CD4-positive, CD25-positive, alpha-beta regulatory T cell (primary cell): ENCODE results near the gene DLL1. TPM values are rescaled to one million over a fixed set of nuclear protein-coding genes. Genes with fewer than 3 reads are reported as not detected.

Source experiments
- ATAC-seq, 2 donors: fragments of 150-1000 bp; cut with Tn5 transposase; one replicate each; pipeline ENCODE4 v1.10.0; 2021; ENCODE audit warnings: low read depth in 2 of 2, moderate number of reproducible peaks in 2 of 2, moderate library complexity in 1 of 2
- DNase-seq, 3 donors: peaks; one replicate each; pipeline versions ENCODE4 v3.0.0 to v3.0.0-alpha.2; 2012 to 2022; ENCODE audit warnings: mixed read lengths in 1 of 3
- H3K27ac ChIP-seq: one replicate; pipeline ENCODE4 v1.7.0; 2013; ENCODE audit warnings: mild to moderate bottlenecking, low read length; ENCODE audit not compliant: insufficient read depth, poor library complexity, severe bottlenecking
- H3K27me3 ChIP-seq: one replicate; pipeline ENCODE4 v1.7.0; 2013; ENCODE audit warnings: low read length; ENCODE audit not compliant: control insufficient read depth, insufficient read depth
- H3K36me3 ChIP-seq: one replicate; pipeline ENCODE4 v1.7.0; 2013; ENCODE audit warnings: mild to moderate bottlenecking, low read length, moderate library complexity; ENCODE audit not compliant: control insufficient read depth, insufficient read depth
- H3K4me1 ChIP-seq: 2 replicates; pipeline ENCODE4 v1.7.0; 2013; ENCODE audit warnings: mild to moderate bottlenecking, low read length; ENCODE audit not compliant: insufficient read depth, control insufficient read depth, poor library complexity, severe bottlenecking
- H3K4me3 ChIP-seq: one replicate; pipeline ENCODE4 v1.7.0; 2013; ENCODE audit warnings: low read depth, mild to moderate bottlenecking, low read length, moderate library complexity
- H3K9me3 ChIP-seq, 2 experiments: 1 replicate in 1 of 2; 2 replicates in 1 of 2; pipeline ENCODE4 v1.7.0; 2013; ENCODE audit warnings: low read length in 2 of 2, mild to moderate bottlenecking in 1 of 2, moderate library complexity in 1 of 2; ENCODE audit not compliant: control insufficient read depth in 2 of 2
- H3K27ac Mint-ChIP-seq, 3 donors: one replicate each; pipeline ENCODE4 v1.8.0; 2020 to 2022; ENCODE audit warnings: mild to moderate bottlenecking in 3 of 3, mixed read lengths in 3 of 3, moderate library complexity in 2 of 3
- H3K27me3 Mint-ChIP-seq: one replicate; pipeline ENCODE4 v1.8.0; 2022; ENCODE audit warnings: mild to moderate bottlenecking, mixed read lengths
- H3K36me3 Mint-ChIP-seq: one replicate; pipeline ENCODE4 v1.8.0; 2020; ENCODE audit warnings: mixed read lengths
- H3K4me1 Mint-ChIP-seq, 4 donors: one replicate each; pipeline ENCODE4 v1.8.0; 2020 to 2022; ENCODE audit warnings: mixed read lengths in 4 of 4, mild to moderate bottlenecking in 1 of 4
- H3K4me3 Mint-ChIP-seq, 4 donors: one replicate each; pipeline ENCODE4 v1.8.0; 2020 to 2022; ENCODE audit warnings: mild to moderate bottlenecking in 4 of 4, mixed read lengths in 4 of 4, moderate library complexity in 3 of 4
- H3K9me3 Mint-ChIP-seq, 7 donors: one replicate each; pipeline ENCODE4 v1.8.0; 2020 to 2022; ENCODE audit warnings: mixed read lengths in 7 of 7, mild to moderate bottlenecking in 3 of 7, moderate library complexity in 2 of 7
- polyA plus RNA-seq, 4 donors: library from polyadenylated mRNA; unstranded; fragments of 300-500 nt; fragmentation: Illumina TruSeq; gene quantifications; one replicate each; pipeline ENCODE4 v1.2.3, GENCODE V29; 2021
- total RNA-seq: library from RNA; stranded (reverse); gene quantifications from one replicate; pipeline ENCODE4 v1.2.3, GENCODE V29; 2022

Gene DLL1
- total and polyA plus RNA-seq, 5 donors from 2014 or later, result 0.28 to 1.1 (median 0.29) TPM; not detected in 2

GRCh38 chr6:170250981-170251775 lies 39.7 kb downstream of the DLL1 start:
- no peak overlapping the region for H3K4me3 Mint-ChIP-seq
- DNase-seq (no peak), ATAC-seq (no peak)
- peaks cover 13% of the 10 kb centered on the region for H3K27me3 Mint-ChIP-seq
- Histone ChIP-seq H3K4me1 (no peaks in the 10 kb centered on the region), H3K4me3 (no peak overlapping the region), H3K27me3 (no peaks in the 10 kb centered on the region), H3K36me3 (no peaks in the 10 kb centered on the region), H3K27ac (no peak overlapping the region), H3K9me3 (no peaks in the 10 kb centered on the region)
- no peaks in the 10 kb centered on the region for H3K9me3 Mint-ChIP-seq
- no peaks in the 10 kb centered on the region for H3K4me1 Mint-ChIP-seq
- peak overlapping the region in 1 of 3 donors; percentile 20 for H3K27ac Mint-ChIP-seq
- no peaks in the 10 kb centered on the region for H3K36me3 Mint-ChIP-seq

DNA sequence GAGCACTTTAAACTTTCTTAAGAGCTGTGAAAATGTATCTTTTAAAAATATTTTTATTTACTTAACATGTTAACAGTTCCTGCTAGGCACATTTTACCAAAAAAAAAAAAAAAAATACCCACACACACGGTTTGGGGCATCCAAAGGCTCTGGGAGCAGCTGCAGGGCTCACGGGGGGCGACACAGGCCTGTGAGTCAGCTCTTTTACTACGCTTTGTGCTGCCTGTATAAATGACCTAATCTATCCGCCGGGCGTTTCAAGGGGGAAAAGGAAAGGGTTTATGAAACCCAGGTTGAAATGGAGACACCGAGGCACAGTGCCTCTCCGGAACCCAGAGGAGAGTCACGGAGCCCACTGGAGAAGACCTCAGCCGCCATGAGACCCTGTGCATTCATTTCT lies 40.4 kb downstream of the DLL1 start:
- Mint-ChIP-seq H3K4me1 (no peaks in the 10 kb centered on the region), H3K27me3 (peaks cover 13% of the 10 kb centered on the region), H3K4me3 (no peak overlapping the region), H3K36me3 (no peaks in the 10 kb centered on the region), H3K9me3 (no peaks in the 10 kb centered on the region), H3K27ac (peak overlapping the region in 1 of 3 donors; percentile 20)
- no peak overlapping the region for H3K4me3 ChIP-seq
- H3K27ac ChIP-seq, result no peak overlapping the region
- H3K4me1 ChIP-seq, result no peaks in the 10 kb centered on the region
- no peak for ATAC-seq
- no peaks in the 10 kb centered on the region for H3K27me3 ChIP-seq
- no peaks in the 10 kb centered on the region for H3K36me3 ChIP-seq
- DNase-seq, result no peak
- no peaks in the 10 kb centered on the region for H3K9me3 ChIP-seq

DNA sequence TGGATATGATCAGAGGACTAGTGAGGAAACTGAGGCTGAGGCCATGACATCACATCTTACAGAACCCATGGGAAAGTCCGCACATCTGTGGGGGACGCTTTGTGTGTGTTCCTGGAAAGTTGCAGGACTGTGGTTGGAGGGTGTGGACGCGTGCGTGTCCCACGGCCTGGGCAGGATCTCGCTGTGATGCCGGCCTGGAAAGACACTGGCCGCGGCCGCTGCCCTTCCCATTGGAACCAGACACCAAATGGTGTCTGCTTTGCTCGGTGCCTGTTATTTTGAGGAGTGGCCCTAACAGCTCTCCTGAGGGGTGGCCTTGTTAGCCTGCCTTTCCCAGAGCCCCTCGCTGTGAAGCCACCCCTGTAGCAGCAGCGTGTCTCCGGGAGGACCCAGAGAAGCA lies 41.1 kb downstream of the DLL1 start:
- no peaks in the 10 kb centered on the region for H3K36me3 Mint-ChIP-seq
- Histone ChIP-seq H3K36me3 (no peaks in the 10 kb centered on the region), H3K4me1 (no peaks in the 10 kb centered on the region), H3K27me3 (no peaks in the 10 kb centered on the region), H3K4me3 (no peak overlapping the region), H3K9me3 (no peaks in the 10 kb centered on the region), H3K27ac (no peak overlapping the region)
- DNase-seq (no peak), ATAC-seq (no peak)
- no peak overlapping the region for H3K4me3 Mint-ChIP-seq
- peaks cover 13% of the 10 kb centered on the region for H3K27me3 Mint-ChIP-seq
- no peak overlapping the region for H3K27ac Mint-ChIP-seq
- H3K4me1 Mint-ChIP-seq, result no peaks in the 10 kb centered on the region
- H3K9me3 Mint-ChIP-seq, result no peaks in the 10 kb centered on the region

GRCh38 chr6:170248861-170249600 lies 41.8 kb downstream of the DLL1 start:
- ATAC-seq (no peak), DNase-seq (no peak)
- Mint-ChIP-seq H3K4me3 (no peak overlapping the region), H3K27ac (no peak overlapping the region), H3K36me3 (no peaks in the 10 kb centered on the region), H3K27me3 (peaks cover 13% of the 10 kb centered on the region), H3K4me1 (no peaks in the 10 kb centered on the region), H3K9me3 (no peaks in the 10 kb centered on the region)
- no peaks in the 10 kb centered on the region for H3K36me3 ChIP-seq
- no peaks in the 10 kb centered on the region for H3K9me3 ChIP-seq
- no peaks in the 10 kb centered on the region for H3K27me3 ChIP-seq
- no peak overlapping the region for H3K27ac ChIP-seq
- no peak overlapping the region for H3K4me3 ChIP-seq
- H3K4me1 ChIP-seq, result no peaks in the 10 kb centered on the region

DNA sequence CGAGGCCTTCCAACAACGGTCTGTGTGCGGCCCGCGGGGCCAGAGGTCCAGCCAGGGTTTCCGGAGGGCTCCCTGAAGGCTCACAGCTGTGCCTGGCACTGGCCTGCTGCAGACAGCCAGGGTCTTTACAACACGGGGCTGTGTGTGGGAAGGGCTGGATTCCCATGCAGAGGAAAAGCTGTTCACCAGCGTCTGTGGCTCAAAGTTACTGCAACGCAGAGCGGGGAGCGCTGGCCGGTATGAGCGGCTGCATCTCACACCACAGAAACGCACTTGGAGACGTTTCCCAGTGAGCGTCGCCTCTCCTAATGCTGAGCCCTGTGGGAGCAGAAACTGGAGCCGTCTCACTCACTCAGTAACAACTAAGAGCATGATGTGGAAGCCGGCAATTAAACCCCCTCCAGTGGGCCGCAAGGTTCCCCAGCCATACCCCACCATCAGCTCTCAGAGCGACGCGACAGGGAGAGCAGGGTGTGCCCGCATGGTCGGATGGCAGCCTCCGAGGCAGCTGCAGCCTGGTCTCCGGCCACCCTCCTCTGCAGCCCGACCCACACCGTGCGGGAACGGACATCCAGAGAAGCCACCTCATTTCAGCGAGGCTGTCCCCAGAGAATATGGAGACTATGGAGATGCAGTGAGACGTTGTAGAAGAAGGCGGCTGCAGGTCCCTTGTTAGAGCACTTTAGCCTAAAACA lies 42.6 kb downstream of the DLL1 start:
- Histone ChIP-seq H3K4me3 (no peak overlapping the region), H3K36me3 (no peaks in the 10 kb centered on the region), H3K9me3 (no peaks in the 10 kb centered on the region), H3K4me1 (no peaks in the 10 kb centered on the region), H3K27me3 (no peaks in the 10 kb centered on the region), H3K27ac (no peak overlapping the region)
- DNase-seq (no peak), ATAC-seq (no peak)
- H3K27ac Mint-ChIP-seq, result no peak overlapping the region
- H3K4me3 Mint-ChIP-seq, result no peak overlapping the region
- H3K27me3 Mint-ChIP-seq, result peaks cover 13% of the 10 kb centered on the region
- no peaks in the 10 kb centered on the region for H3K9me3 Mint-ChIP-seq
- no peaks in the 10 kb centered on the region for H3K4me1 Mint-ChIP-seq
- H3K36me3 Mint-ChIP-seq, result no peaks in the 10 kb centered on the region

GRCh38 chr6:170247178-170247701 lies 43.6 kb downstream of the DLL1 start:
- Histone ChIP-seq H3K4me3 (no peak overlapping the region), H3K27me3 (no peaks in the 10 kb centered on the region), H3K27ac (no peak overlapping the region), H3K4me1 (no peaks in the 10 kb centered on the region), H3K36me3 (no peaks in the 10 kb centered on the region), H3K9me3 (no peaks in the 10 kb centered on the region)
- ATAC-seq (no peak), DNase-seq (no peak)
- H3K36me3 Mint-ChIP-seq, result no peaks in the 10 kb centered on the region
- H3K4me1 Mint-ChIP-seq, result no peaks in the 10 kb centered on the region
- peak overlapping the region in 1 of 4 donors; percentile 1 for H3K4me3 Mint-ChIP-seq
- peaks cover 0 to 2% (median 0%) of the 10 kb centered on the region in 7 donors for H3K9me3 Mint-ChIP-seq
- no peak overlapping the region for H3K27ac Mint-ChIP-seq
- H3K27me3 Mint-ChIP-seq, result peaks cover 13% of the 10 kb centered on the region

GRCh38 chr6:170245475-170245992 lies 45.3 kb downstream of the DLL1 start:
- no peak overlapping the region for H3K27ac Mint-ChIP-seq

More at GRCh38 chr6:170245475-170245992, 45.3 kb downstream of the DLL1 start:
- Histone ChIP-seq H3K27ac (no peak overlapping the region), H3K9me3 (no peaks in the 10 kb centered on the region), H3K27me3 (no peaks in the 10 kb centered on the region), H3K36me3 (no peaks in the 10 kb centered on the region), H3K4me3 (no peak overlapping the region), H3K4me1 (no peaks in the 10 kb centered on the region)
- no peaks in the 10 kb centered on the region for H3K4me1 Mint-ChIP-seq
- no peak for DNase-seq
- peaks cover 11% of the 10 kb centered on the region for H3K27me3 Mint-ChIP-seq
- ATAC-seq, result no peak
- H3K9me3 Mint-ChIP-seq, result peaks cover 0 to 2% (median 0%) of the 10 kb centered on the region in 7 donors
- no peak overlapping the region for H3K4me3 Mint-ChIP-seq
- no peaks in the 10 kb centered on the region for H3K36me3 Mint-ChIP-seq
